Duodenal mucosa (tissue), 2 donors: Measurements from ENCODE around the gene CAB39.
"Not testable (repeated sequence)": the region's sequence is repeated elsewhere in the genome, so short reads cannot be mapped to it uniquely, and the experiment has no call there.

Experiments
- H3K27ac ChIP-seq: one replicate; pipeline ENCODE4 v1.7.0; 2013; ENCODE audit warnings: low read depth, low read length
- H3K27me3 ChIP-seq, 2 donors: one replicate each; pipeline ENCODE4 v1.7.0; 2013; ENCODE audit warnings: low read length in 2 of 2, control low read depth in 1 of 2; ENCODE audit not compliant: insufficient read depth in 2 of 2, control insufficient read depth in 1 of 2
- H3K36me3 ChIP-seq, 2 donors: one replicate each; pipeline ENCODE4 v1.7.0; 2013; ENCODE audit warnings: low read length in 2 of 2, control low read depth in 1 of 2; ENCODE audit not compliant: insufficient read depth in 2 of 2, control insufficient read depth in 1 of 2
- H3K4me1 ChIP-seq, 2 donors: one replicate each; pipeline ENCODE4 v1.7.0; 2013; ENCODE audit warnings: low read length in 2 of 2, control low read depth in 1 of 2; ENCODE audit not compliant: insufficient read depth in 2 of 2, control insufficient read depth in 1 of 2
- H3K4me3 ChIP-seq, 2 donors: one replicate each; pipeline ENCODE4 v1.7.0; 2013; ENCODE audit warnings: low read length in 2 of 2, low read depth in 1 of 2
- H3K9ac ChIP-seq, 2 donors: one replicate each; pipeline ENCODE4 v1.7.0; 2013; ENCODE audit warnings: low read length in 2 of 2, low read depth in 1 of 2
- H3K9me3 ChIP-seq, 2 donors: one replicate each; pipeline ENCODE4 v1.7.0; 2013; ENCODE audit warnings: low read length in 2 of 2, control low read depth in 1 of 2; ENCODE audit not compliant: control insufficient read depth in 1 of 2

Gene CAB39

GRCh38 chr2:230695551-230695950 lies 17.1 kb upstream of the CAB39 start:
- no peaks in the 10 kb centered on the region for H3K4me1 ChIP-seq
- no peaks in the 10 kb centered on the region for H3K36me3 ChIP-seq
- no peak overlapping the region for H3K27ac ChIP-seq
- H3K27me3 ChIP-seq = no peaks in the 10 kb centered on the region
- H3K9ac ChIP-seq = no peak overlapping the region
- H3K4me3 ChIP-seq = no peak overlapping the region
- no peaks in the 10 kb centered on the region for H3K9me3 ChIP-seq

DNA sequence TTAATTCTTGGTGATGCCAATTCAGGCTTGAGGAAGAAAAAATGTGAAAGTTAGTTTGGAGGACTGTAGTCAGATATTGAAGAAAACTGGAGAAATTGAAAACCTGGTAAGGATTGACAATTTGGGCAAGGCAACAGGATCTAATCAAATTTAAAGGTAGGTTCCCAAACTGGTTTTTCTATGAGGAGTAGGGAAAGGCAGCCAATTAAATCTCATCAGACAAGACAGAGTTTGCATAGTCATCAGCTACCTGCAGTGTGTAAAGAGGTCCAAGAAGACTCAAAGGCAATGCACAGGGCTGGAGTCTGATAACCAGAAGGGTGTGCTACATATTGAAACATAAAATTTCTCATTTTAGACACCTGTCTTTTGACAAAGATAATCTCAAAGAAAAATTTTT lies 16.0 kb upstream of the CAB39 start:
- no peaks in the 10 kb centered on the region for H3K4me1 ChIP-seq
- H3K4me3 ChIP-seq = no peak overlapping the region
- no peak overlapping the region for H3K27ac ChIP-seq
- no peaks in the 10 kb centered on the region for H3K9me3 ChIP-seq
- H3K36me3 ChIP-seq = no peaks in the 10 kb centered on the region
- H3K9ac ChIP-seq = no peak overlapping the region
- H3K27me3 ChIP-seq = no peaks in the 10 kb centered on the region

DNA sequence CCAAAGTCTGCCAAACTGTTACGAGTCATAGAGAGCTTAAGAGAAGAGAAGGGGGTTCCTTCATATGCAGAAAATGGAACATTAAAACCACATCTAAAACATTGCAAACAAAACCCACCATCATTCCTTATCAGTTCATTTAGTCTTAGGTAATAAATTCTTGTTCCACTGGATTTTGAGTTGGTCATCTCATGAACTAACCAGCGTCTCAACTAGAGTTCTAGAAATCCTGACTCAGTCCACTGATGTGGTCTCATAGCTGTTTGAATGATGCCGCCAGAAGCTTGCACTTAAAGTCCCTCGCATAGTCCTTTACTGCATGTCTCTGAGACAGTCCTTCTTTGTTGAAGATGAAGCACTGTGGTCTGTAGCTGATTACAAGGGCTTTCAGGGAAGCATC lies 15.0 kb upstream of the CAB39 start:
- Histone ChIP-seq H3K36me3 (no peaks in the 10 kb centered on the region), H3K27ac (no peak overlapping the region), H3K4me3 (no peak overlapping the region), H3K9me3 (no peaks in the 10 kb centered on the region), H3K9ac (no peak overlapping the region), H3K27me3 (no peaks in the 10 kb centered on the region), H3K4me1 (no peaks in the 10 kb centered on the region)

GRCh38 chr2:230698753-230699152 lies 13.9 kb upstream of the CAB39 start:
- not testable (repeated sequence) for H3K27me3 ChIP-seq, H3K4me3 ChIP-seq, H3K27ac ChIP-seq, H3K4me1 ChIP-seq, H3K36me3 ChIP-seq, H3K9ac ChIP-seq, H3K9me3 ChIP-seq

- H3K27ac ChIP-seq = no peak overlapping the region
- no peaks in the 10 kb centered on the region for H3K27me3 ChIP-seq
- no peak overlapping the region for H3K9ac ChIP-seq
- no peaks in the 10 kb centered on the region for H3K4me1 ChIP-seq
- no peaks in the 10 kb centered on the region for H3K36me3 ChIP-seq
- no peaks in the 10 kb centered on the region for H3K9me3 ChIP-seq
- H3K4me3 ChIP-seq = no peak overlapping the region
Observed at GRCh38 chr2:230700447-230700846, 12.2 kb upstream of the CAB39 start.

GRCh38 chr2:230701308-230701707 lies 11.3 kb upstream of the CAB39 start:
- Histone ChIP-seq H3K27me3 (no peaks in the 10 kb centered on the region), H3K4me1 (peaks cover 0 to 6% of the 10 kb centered on the region in 2 donors), H3K27ac (no peak overlapping the region), H3K9ac (no peak overlapping the region), H3K36me3 (no peaks in the 10 kb centered on the region), H3K4me3 (no peak overlapping the region), H3K9me3 (no peaks in the 10 kb centered on the region)

- not testable (repeated sequence) for H3K27ac ChIP-seq, H3K36me3 ChIP-seq, H3K27me3 ChIP-seq, H3K9ac ChIP-seq, H3K4me3 ChIP-seq, H3K9me3 ChIP-seq
- H3K4me1 ChIP-seq = peaks cover 7 to 16% of the 10 kb centered on the region in 2 donors
Observed at GRCh38 chr2:230702457-230702856, 10.2 kb upstream of the CAB39 start.

DNA sequence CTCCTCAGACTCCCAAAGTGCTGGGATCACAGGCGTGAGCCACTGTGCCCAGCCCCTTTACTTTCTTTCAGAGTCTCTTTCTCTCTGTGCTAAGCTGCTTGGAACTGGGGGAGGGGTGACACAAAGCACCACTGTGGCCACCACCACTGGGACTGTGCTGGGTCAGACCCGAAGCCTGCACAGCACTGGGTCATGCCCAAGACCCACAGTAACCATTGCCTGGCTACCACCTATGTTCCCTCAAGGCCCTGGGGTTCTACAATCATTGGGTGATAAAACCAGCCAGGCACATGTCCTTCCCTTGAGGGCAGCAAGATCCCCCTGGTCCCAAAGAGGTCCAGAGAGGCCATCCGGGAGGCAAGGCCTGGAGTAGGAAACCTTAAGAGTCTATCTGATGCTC lies 9.1 kb upstream of the CAB39 start:
- Histone ChIP-seq H3K27ac (no peak overlapping the region), H3K27me3 (no peaks in the 10 kb centered on the region), H3K36me3 (no peaks in the 10 kb centered on the region), H3K4me3 (no peak overlapping the region), H3K9ac (no peak overlapping the region), H3K9me3 (no peaks in the 10 kb centered on the region), H3K4me1 (peaks cover 17 to 27% of the 10 kb centered on the region in 2 donors)

DNA sequence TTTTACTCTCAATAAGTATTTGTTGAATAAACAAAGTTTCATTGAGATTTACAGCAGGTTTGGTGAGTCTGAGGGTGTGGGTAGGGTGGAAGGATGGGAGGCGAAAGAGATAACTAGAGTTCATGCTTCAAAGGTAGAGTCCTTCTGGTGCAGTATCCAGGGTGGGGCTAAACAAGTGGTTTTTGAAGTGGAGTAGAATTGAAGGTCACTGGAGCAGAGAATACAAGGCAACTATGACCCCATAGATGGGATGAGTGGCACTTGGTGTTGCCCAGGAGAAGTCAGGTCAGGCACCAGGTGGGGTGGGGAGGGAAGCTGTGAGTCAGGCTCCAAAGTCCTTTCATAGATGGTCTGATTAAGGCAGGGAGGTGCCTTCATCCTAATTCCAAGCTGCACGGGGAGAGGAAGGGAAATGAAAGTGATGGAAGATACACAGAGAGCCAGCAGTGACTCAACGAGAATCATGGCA lies 6.6 kb upstream of the CAB39 start:
- no peak overlapping the region for H3K27ac ChIP-seq
- H3K9ac ChIP-seq = no peak overlapping the region

DNA sequence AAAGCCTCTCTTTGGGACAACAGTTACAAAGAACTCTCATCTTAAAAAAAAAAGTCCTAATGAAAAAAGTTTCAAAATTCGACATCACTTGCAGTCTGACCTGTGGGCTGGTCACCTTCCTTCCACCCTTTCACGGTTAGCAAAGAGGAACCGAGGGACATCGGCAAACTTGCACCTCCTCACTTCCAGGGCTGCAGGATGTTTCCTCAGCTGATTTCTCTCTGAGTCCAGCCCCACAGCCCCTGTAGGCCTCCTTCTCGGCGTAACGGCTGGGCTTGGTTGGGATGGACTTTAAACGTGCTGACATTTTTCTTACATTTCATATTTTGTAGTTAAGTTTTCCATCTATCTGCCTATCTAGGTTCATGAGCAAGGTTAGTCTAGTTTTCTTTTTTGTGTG lies 5.7 kb upstream of the CAB39 start:
- Histone ChIP-seq H3K9me3 (no peaks in the 10 kb centered on the region), H3K27ac (no peak overlapping the region), H3K4me3 (peak overlapping the region in 1 of 2 donors; percentile 7), H3K27me3 (no peaks in the 10 kb centered on the region), H3K36me3 (no peaks in the 10 kb centered on the region), H3K9ac (no peak overlapping the region), H3K4me1 (peaks cover 19 to 29% of the 10 kb centered on the region in 2 donors)

More for the DNA sequence above, 6.6 kb upstream of the CAB39 start:
- Histone ChIP-seq H3K36me3 (no peaks in the 10 kb centered on the region), H3K4me3 (no peak overlapping the region), H3K4me1 (peaks cover 17 to 27% of the 10 kb centered on the region in 2 donors), H3K9me3 (no peaks in the 10 kb centered on the region), H3K27me3 (no peaks in the 10 kb centered on the region)

GRCh38 chr2:230708204-230708603 lies 4.4 kb upstream of the CAB39 start:
- Histone ChIP-seq H3K36me3 (no peaks in the 10 kb centered on the region), H3K27ac (no peak overlapping the region), H3K4me3 (no peak overlapping the region), H3K4me1 (peaks cover 23 to 32% of the 10 kb centered on the region in 2 donors), H3K9ac (peak overlapping the region in 1 of 2 donors; percentile 48), H3K27me3 (no peaks in the 10 kb centered on the region), H3K9me3 (no peaks in the 10 kb centered on the region)
